ENCODE results near the gene MYMK.

The MYMK gene

GRCh38 chr9:133518706-133519449, 5.9 kb downstream of the MYMK start:
- no peak for DNase-seq (ENCODE audit: low read depth in 3 of 3)

GRCh38 chr9:133518200-133518599, 6.6 kb downstream of the MYMK start:
- DNase-seq (ENCODE audit: low read depth in 3 of 3), result no peak

GRCh38 chr9:133517711-133518110, 7.0 kb downstream of the MYMK start:
- no peak for DNase-seq (ENCODE audit: low read depth in 3 of 3)

- no peak for DNase-seq (ENCODE audit: low read depth in 3 of 3)
Observed at GRCh38 chr9:133516961-133517350, 7.8 kb downstream of the MYMK start.

GRCh38 chr9:133516256-133516960, 8.4 kb downstream of the MYMK start:
- no peak for DNase-seq (ENCODE audit: low read depth in 3 of 3)

GRCh38 chr9:133515615-133516255, 9.0 kb downstream of the MYMK start:
- DNase-seq (ENCODE audit: low read depth in 3 of 3), result no peak

GRCh38 chr9:133515240-133515610, 9.5 kb downstream of the MYMK start:
- no peak for DNase-seq (ENCODE audit: low read depth in 3 of 3)

GRCh38 chr9:133514460-133515239, 10.1 kb downstream of the MYMK start:
- no peak for DNase-seq (ENCODE audit: low read depth in 3 of 3)

- no peak for DNase-seq (ENCODE audit: low read depth in 3 of 3)
Observed at GRCh38 chr9:133513214-133514100, 11.3 kb downstream of the MYMK start.

GRCh38 chr9:133512253-133513213, 12.2 kb downstream of the MYMK start:
- no peak for DNase-seq (ENCODE audit: low read depth in 3 of 3)

GRCh38 chr9:133511607-133512006, 13.2 kb downstream of the MYMK start:
- no peak for DNase-seq (ENCODE audit: low read depth in 3 of 3)

GRCh38 chr9:133510926-133511505, 13.7 kb downstream of the MYMK start:
- DNase-seq (ENCODE audit: low read depth in 3 of 3), result no peak

GRCh38 chr9:133509179-133510083, 15.3 kb downstream of the MYMK start:
- no peak for DNase-seq (ENCODE audit: low read depth in 3 of 3)

GRCh38 chr9:133508046-133508445, 16.7 kb downstream of the MYMK start:
- DNase-seq (ENCODE audit: low read depth in 3 of 3), result no peak

- DNase-seq (ENCODE audit: low read depth in 3 of 3), result no peak
Observed at GRCh38 chr9:133507246-133507965, 17.4 kb downstream of the MYMK start.

GRCh38 chr9:133506653-133507038, 18.1 kb downstream of the MYMK start:
- DNase-seq (ENCODE audit: low read depth in 3 of 3), result no peak

- DNase-seq (ENCODE audit: low read depth in 3 of 3), result no peak
Observed at GRCh38 chr9:133505901-133506652, 18.7 kb downstream of the MYMK start.
